Adrenal gland (tissue), 5 donors: ENCODE results near the gene CYBA.

Experiments
- CTCF ChIP-seq, 6 experiments: fragments of 450-650 bp in 4 of 6; fragments of 200-600 bp in 2 of 6; sonication (generic) in 1 of 6; IDR thresholded peaks; 1 replicate in 5 of 6; 2 replicates in 1 of 6; pipeline versions ENCODE4 v1.5.1 to v1.8.0; 2016 to 2021; ENCODE audit warnings: antibody characterized with exemption in 6 of 6, mild to moderate bottlenecking in 2 of 6, moderate library complexity in 1 of 6
- POLR2A ChIP-seq, 2 donors: fragments of 450-650 bp; IDR thresholded peaks; one replicate each; pipeline ENCODE4 v1.6.1; 2017; ENCODE audit warnings: antibody characterized with exemption in 2 of 2, mild to moderate bottlenecking in 2 of 2, moderate library complexity in 1 of 2
- donor health status: DM: no; HTN: no; CAD: no.

- no peak for TF ChIP-seq CTCF (IDR thresholded peaks at IDR 0.05)
- no peak for TF ChIP-seq POLR2A (IDR thresholded peaks at IDR 0.05)
Observed at GRCh38 chr16:88695753-88696152, 44.9 kb upstream of the CYBA start.
